MM.1S (cell line): ENCODE results near the gene GCNT1.

ENCODE experiments used
- DNase-seq: peaks from one replicate; pipeline ENCODE4 v3.0.0-alpha.2; 2015
- H2AFZ ChIP-seq: fragments of 300-600 bp; sonication (generic); 2 replicates; pipeline ENCODE4 v1.6.0; 2016; ENCODE audit warnings: antibody characterized with exemption, low read length
- H3F3A ChIP-seq: fragments of 300-600 bp; sonication (generic); 2 replicates; pipeline ENCODE4 v1.6.1; 2016; ENCODE audit warnings: mild to moderate bottlenecking, antibody characterized with exemption, low read length, moderate library complexity, mixed read lengths; ENCODE audit not compliant: insufficient read depth
- H3K27ac ChIP-seq: fragments of 300-600 bp; sonication (generic); 2 replicates; pipeline ENCODE4 v1.5.1; 2016; ENCODE audit warnings: mild to moderate bottlenecking, low read length
- H3K27me3 ChIP-seq: fragments of 300-600 bp; sonication (generic); replicated peaks from 2 replicates; pipeline ENCODE4 v1.6.0; 2016; ENCODE audit warnings: low read length; ENCODE audit not compliant: insufficient read depth
- H3K36me3 ChIP-seq: fragments of 300-600 bp; sonication (generic); replicated peaks from 2 replicates; pipeline ENCODE4 v1.6.1; 2016; ENCODE audit warnings: mild to moderate bottlenecking, low read length, mixed read lengths; ENCODE audit not compliant: insufficient read depth
- H3K4me1 ChIP-seq: fragments of 300-600 bp; sonication (generic); 2 replicates; pipeline ENCODE4 v1.6.1; 2016; ENCODE audit warnings: low read length, mixed read lengths
- H3K4me2 ChIP-seq: fragments of 300-600 bp; sonication (generic); 2 replicates; pipeline ENCODE4 v1.6.0; 2016; ENCODE audit warnings: low read depth, low read length
- H3K4me3 ChIP-seq: fragments of 300-600 bp; sonication (generic); 2 replicates; pipeline ENCODE4 v1.5.1; 2016; ENCODE audit warnings: low read length, mixed read lengths
- H3K79me2 ChIP-seq: fragments of 300-600 bp; sonication (generic); 2 replicates; pipeline ENCODE4 v1.6.1; 2016; ENCODE audit warnings: mixed run types, low read length, mixed read lengths
- H3K9ac ChIP-seq: fragments of 300-600 bp; sonication (generic); 2 replicates; pipeline ENCODE4 v1.6.1; 2016; ENCODE audit warnings: low read length, mixed read lengths
- H3K9me2 ChIP-seq: fragments of 300-600 bp; sonication (generic); replicated peaks from 2 replicates; pipeline ENCODE4 v1.6.1; 2016; ENCODE audit warnings: mild to moderate bottlenecking, low read length, mixed read lengths; ENCODE audit not compliant: insufficient read depth
- H3K9me3 ChIP-seq: fragments of 300-600 bp; sonication (generic); replicated peaks from 2 replicates; pipeline ENCODE4 v1.6.1; 2016; ENCODE audit warnings: mild to moderate bottlenecking, low read length, mixed read lengths; ENCODE audit not compliant: insufficient read depth
- H4K20me1 ChIP-seq: fragments of 300-600 bp; sonication (generic); 2 replicates; pipeline ENCODE4 v1.6.1; 2016; ENCODE audit warnings: mild to moderate bottlenecking, low read length, moderate library complexity, mixed read lengths; ENCODE audit not compliant: insufficient read depth
- EZH2 ChIP-seq: fragments of 300-600 bp; sonication (generic); optimal IDR thresholded peaks from 2 replicates; pipeline ENCODE3; 2017; ENCODE audit warnings: low read depth, mild to moderate bottlenecking, antibody characterized with exemption, low read length, mixed read lengths
- EZH2phosphoT487 ChIP-seq: fragments of 300-600 bp; sonication (generic); IDR thresholded peaks from 2 replicates; pipeline ENCODE4 v1.6.1; 2018; ENCODE audit warnings: antibody characterized with exemption, low read length
- TF ChIP-seq, protein P1 (sequence below): fragments of 300-600 bp; sonication (generic); IDR thresholded peaks from 2 replicates; pipeline ENCODE4 v1.5.1; 2016; ENCODE audit warnings: antibody characterized with exemption, low read length, mixed read lengths

The GCNT1 gene

GRCh38 chr9:76454311-76454710 lies 4.7 kb upstream of the GCNT1 start:
- H3K4me2 ChIP-seq: no peak overlapping the region
- no peak overlapping the region for H3K9ac ChIP-seq
- no peak for DNase-seq
- H3K9me2 ChIP-seq: no peaks in the 10 kb centered on the region
- no peaks in the 10 kb centered on the region for H4K20me1 ChIP-seq
- H3K27me3 ChIP-seq: no peaks in the 10 kb centered on the region
- no peak overlapping the region for H3K4me3 ChIP-seq
- no peaks in the 10 kb centered on the region for H3K79me2 ChIP-seq
- H3K4me1 ChIP-seq: peaks cover 6% of the 10 kb centered on the region; the same call in 1 of the 2 replicates
- no peaks in the 10 kb centered on the region for H3K36me3 ChIP-seq
- TF ChIP-seq EZH2: no peak
- H2AFZ ChIP-seq: no peak overlapping the region
- H3K9me3 ChIP-seq: no peaks in the 10 kb centered on the region
- H3K27ac ChIP-seq: no peak overlapping the region
- no peaks in the 10 kb centered on the region for H3F3A ChIP-seq

GRCh38 chr9:76456202-76456926 lies 2.6 kb upstream of the GCNT1 start:
- peak; percentile 71 for DNase-seq
- no peak overlapping the region for H2AFZ ChIP-seq
- H3K4me3 ChIP-seq: no peak overlapping the region
- no peak overlapping the region for H3K9ac ChIP-seq
- no peak overlapping the region for H3K4me2 ChIP-seq
- no peaks in the 10 kb centered on the region for H3K79me2 ChIP-seq
- H3K27ac ChIP-seq: no peak overlapping the region
- no peaks in the 10 kb centered on the region for H3K27me3 ChIP-seq
- H3K9me3 ChIP-seq: no peaks in the 10 kb centered on the region
- H3F3A ChIP-seq: no peaks in the 10 kb centered on the region
- TF ChIP-seq, protein P1, sequence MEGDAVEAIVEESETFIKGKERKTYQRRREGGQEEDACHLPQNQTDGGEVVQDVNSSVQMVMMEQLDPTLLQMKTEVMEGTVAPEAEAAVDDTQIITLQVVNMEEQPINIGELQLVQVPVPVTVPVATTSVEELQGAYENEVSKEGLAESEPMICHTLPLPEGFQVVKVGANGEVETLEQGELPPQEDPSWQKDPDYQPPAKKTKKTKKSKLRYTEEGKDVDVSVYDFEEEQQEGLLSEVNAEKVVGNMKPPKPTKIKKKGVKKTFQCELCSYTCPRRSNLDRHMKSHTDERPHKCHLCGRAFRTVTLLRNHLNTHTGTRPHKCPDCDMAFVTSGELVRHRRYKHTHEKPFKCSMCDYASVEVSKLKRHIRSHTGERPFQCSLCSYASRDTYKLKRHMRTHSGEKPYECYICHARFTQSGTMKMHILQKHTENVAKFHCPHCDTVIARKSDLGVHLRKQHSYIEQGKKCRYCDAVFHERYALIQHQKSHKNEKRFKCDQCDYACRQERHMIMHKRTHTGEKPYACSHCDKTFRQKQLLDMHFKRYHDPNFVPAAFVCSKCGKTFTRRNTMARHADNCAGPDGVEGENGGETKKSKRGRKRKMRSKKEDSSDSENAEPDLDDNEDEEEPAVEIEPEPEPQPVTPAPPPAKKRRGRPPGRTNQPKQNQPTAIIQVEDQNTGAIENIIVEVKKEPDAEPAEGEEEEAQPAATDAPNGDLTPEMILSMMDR: no peak
- TF ChIP-seq EZH2 (no peak), EZH2phosphoT487 (no peak)
- no peaks in the 10 kb centered on the region for H3K9me2 ChIP-seq
- peaks cover 11% of the 10 kb centered on the region for H3K4me1 ChIP-seq
- no peaks in the 10 kb centered on the region for H3K36me3 ChIP-seq
- H4K20me1 ChIP-seq: no peaks in the 10 kb centered on the region

DNA sequence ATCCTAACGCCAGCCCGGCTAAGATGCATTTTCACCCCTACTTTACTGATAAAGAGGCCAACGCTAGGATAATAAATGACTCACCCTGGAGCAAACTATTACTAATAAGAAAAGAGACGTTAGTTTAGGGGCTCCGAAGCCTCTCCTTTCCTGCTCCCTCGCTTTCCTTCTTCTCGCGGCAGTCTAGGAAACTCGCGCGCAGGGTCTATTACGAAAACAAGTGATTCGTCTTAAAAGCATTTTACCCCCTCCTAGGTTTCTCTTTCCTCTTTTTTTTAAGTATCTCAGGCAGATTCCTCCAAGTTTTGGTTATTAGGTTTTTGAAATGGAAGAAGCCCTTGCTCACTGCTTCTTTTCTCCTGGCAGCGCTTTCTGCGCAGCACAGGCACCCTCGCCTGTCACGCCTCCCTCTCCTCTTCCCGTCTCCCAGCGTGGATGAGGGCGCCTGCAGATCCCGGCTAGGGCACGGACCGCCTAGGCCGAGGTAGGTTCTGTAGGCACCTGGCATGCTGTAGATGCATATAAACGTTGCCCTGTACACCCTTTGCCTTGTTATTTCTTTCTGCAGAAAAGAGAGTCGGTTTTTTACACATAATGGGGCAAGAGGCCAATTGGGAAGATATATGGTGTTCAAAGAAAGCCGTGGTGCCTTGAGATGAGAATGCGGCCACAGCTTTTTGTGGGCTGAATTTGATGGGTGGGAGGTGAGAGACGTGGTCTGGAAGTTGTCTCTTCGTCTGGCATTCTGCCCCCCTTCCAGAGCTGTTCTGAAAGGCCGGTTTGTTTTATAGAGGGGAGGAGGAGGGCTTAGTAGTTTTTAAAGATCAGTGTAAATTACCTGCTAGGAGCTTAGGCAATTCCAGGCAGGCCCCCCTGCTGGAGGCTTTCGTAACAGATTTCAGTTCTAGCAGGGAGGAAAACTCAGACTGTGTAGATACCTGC lies 983 bp downstream of the GCNT1 start:
- Histone ChIP-seq H4K20me1 (no peaks in the 10 kb centered on the region), H3K27me3 (no peaks in the 10 kb centered on the region), H3K4me2 (peak overlapping the region; percentile 88), H3K9me3 (no peaks in the 10 kb centered on the region), H3K9me2 (no peaks in the 10 kb centered on the region), H2AFZ (peak overlapping the region; percentile 49), H3K27ac (no peak overlapping the region), H3F3A (no peaks in the 10 kb centered on the region), H3K79me2 (no peaks in the 10 kb centered on the region), H3K36me3 (no peaks in the 10 kb centered on the region), H3K4me1 (peaks cover 11% of the 10 kb centered on the region), H3K4me3 (peak overlapping the region; percentile 82), H3K9ac (peak overlapping the region; percentile 47; the same call in 1 of the 2 replicates)
- DNase-seq: peak; percentile 36
- TF ChIP-seq, protein P1: peak; percentile 6; the same call in 1 of the 2 replicates
- TF ChIP-seq EZH2phosphoT487: no peak
